Activated CD4-positive, alpha-beta T cell treated with anti-CD3 and anti-CD28 coated beads for 36 hours (primary cell): ENCODE data around the gene KIN. TPM values are rescaled to one million over a fixed set of nuclear protein-coding genes. Genes with fewer than 3 reads are reported as not detected.
"Not testable (repeated sequence)": the region's sequence is repeated elsewhere in the genome, so short reads cannot be mapped to it uniquely, and the experiment has no call there.

ENCODE experiments used
- ATAC-seq: fragments of 200-7000 bp; cut with Tn5 transposase; one replicate; pipeline ENCODE4 v1.10.0; 2021; ENCODE audit warnings: mild to moderate bottlenecking, moderate library complexity
- CTCF ChIA-PET: fragments of 350-600 bp; sonication (Branson Sonifier 250); formaldehyde crosslinking; loops from one replicate; lab custom pipeline; 2021; ENCODE audit warnings: antibody characterized with exemption; lab: Charles Lee
- POLR2A ChIA-PET: fragments of 350-600 bp; sonication (Branson Sonifier 250); formaldehyde crosslinking; loops from one replicate; lab custom pipeline; 2021; ENCODE audit warnings: antibody characterized with exemption, inconsistent platforms; lab: Charles Lee
- DNase-seq: peaks from one replicate; pipeline ENCODE4 v3.0.0-alpha.2; 2020
- H3K27ac Mint-ChIP-seq: one replicate; pipeline ENCODE4 v1.8.0; 2021; ENCODE audit warnings: mixed read lengths
- H3K27me3 Mint-ChIP-seq: one replicate; pipeline ENCODE4 v1.8.0; 2021; ENCODE audit warnings: mixed read lengths
- H3K36me3 Mint-ChIP-seq: one replicate; pipeline ENCODE4 v1.8.0; 2021; ENCODE audit warnings: low read depth, mixed read lengths
- H3K4me1 Mint-ChIP-seq: one replicate; pipeline ENCODE4 v1.8.0; 2021; ENCODE audit warnings: mixed read lengths
- H3K4me3 Mint-ChIP-seq: one replicate; pipeline ENCODE4 v1.8.0; 2021; ENCODE audit warnings: mild to moderate bottlenecking, moderate library complexity, mixed read lengths
- H3K9me3 Mint-ChIP-seq: one replicate; pipeline ENCODE4 v1.8.0; 2021; ENCODE audit warnings: low read depth, mixed read lengths
- intact Hi-C, 2 experiments: fragments of 100-400 bp; cut with DNase I in 1 of 2; cut with micrococcal nuclease in 1 of 2; formaldehyde crosslinking; loops; one replicate each; pipeline versions ENCODE4 v1.14.2 to v1.15.1; 2022 to 2024; cut with DNase I, micrococcal nuclease
- total RNA-seq, 2 experiments: library from RNA; stranded (reverse); gene quantifications; one replicate each; pipeline ENCODE4 v1.2.3, GENCODE V29; 2021

Gene KIN
- total RNA-seq, 2 experiments from 2014 or later = 15.0 to 15.1 TPM

DNA sequence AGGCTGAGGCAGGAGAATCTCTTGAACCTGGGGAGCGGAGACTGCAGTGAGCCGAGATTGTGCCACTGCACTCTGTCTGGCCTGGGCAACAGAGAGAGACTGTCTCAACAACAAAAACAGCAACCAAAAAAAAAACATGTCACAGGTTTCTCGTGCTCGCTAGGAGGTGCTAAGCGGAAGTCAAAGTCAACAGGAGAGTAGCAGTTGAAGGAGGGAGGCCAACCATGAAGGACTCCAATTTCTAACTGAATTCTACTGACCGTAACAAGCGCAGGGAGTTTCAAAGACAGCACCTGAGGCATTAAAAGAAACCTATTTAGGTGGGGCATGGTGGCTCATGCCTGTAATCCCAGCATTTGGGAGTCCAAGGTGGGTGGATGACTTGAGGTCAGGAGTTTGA is 19.4 kb downstream of the KIN start:
- Mint-ChIP-seq H3K27ac (no peak overlapping the region), H3K27me3 (no peaks in the 10 kb centered on the region), H3K36me3 (peaks cover 32% of the 10 kb centered on the region), H3K4me3 (no peak overlapping the region), H3K9me3 (no peaks in the 10 kb centered on the region), H3K4me1 (no peaks in the 10 kb centered on the region)
- ChIA-PET POLR2A (no interaction called here), CTCF (no interaction called here)
- ATAC-seq = no peak
- intact Hi-C loops = no loop called here
- DNase-seq = no peak

DNA sequence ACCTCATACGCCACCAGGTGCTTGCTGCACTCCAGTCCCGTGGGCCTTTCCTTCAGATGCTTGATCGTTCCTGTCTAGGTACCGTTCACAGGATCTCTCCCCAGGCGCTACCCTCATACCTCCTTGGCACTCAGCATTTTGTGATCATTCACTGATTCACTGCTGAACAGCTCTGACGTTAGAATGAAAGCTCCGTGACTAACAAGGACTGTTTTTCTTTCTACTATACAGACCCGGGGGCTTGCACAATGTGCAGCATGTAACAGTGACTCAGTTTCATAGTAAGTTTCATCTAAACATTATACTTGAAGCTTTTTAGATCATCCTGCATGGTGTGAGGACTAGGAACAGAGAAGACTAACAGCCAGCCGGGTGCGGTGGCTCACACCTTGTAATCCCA is 20.6 kb downstream of the KIN start:
- intact Hi-C loops = no loop called here
- H3K4me3 Mint-ChIP-seq = no peak overlapping the region
- no peaks in the 10 kb centered on the region for H3K9me3 Mint-ChIP-seq
- ChIA-PET CTCF (no interaction called here), POLR2A (no interaction called here)
- H3K27ac Mint-ChIP-seq = no peak overlapping the region
- DNase-seq (no peak), ATAC-seq (peak; percentile 30)
- no peaks in the 10 kb centered on the region for H3K27me3 Mint-ChIP-seq
- no peaks in the 10 kb centered on the region for H3K4me1 Mint-ChIP-seq
- H3K36me3 Mint-ChIP-seq = peaks cover 31% of the 10 kb centered on the region

DNA sequence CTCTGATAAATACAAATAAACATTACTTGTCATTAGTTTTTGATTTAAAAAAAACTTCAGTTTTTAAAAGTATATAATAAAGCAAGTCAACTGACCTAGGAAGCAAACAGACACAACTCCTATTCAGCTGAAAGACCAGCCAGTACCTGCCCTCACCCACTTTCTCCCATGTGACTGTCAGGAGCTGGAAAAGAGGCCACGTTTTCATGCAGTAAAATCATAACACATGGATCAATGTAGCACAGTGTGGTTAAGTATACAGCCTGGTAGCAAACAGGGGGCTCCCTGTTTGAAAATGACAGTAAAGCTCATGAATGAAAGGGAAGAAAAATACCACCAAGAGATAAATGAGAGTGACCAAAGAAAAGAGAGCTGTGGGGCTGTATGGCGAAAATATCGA is 21.6 kb downstream of the KIN start:
- DNase-seq = no peak
- peaks cover 31% of the 10 kb centered on the region for H3K36me3 Mint-ChIP-seq
- ATAC-seq = no peak
- H3K27ac Mint-ChIP-seq = no peak overlapping the region
- H3K27me3 Mint-ChIP-seq = no peaks in the 10 kb centered on the region
- ChIA-PET POLR2A (no interaction called here), CTCF (no interaction called here)
- H3K4me3 Mint-ChIP-seq = no peak overlapping the region
- intact Hi-C loops = no loop called here
- H3K4me1 Mint-ChIP-seq = no peaks in the 10 kb centered on the region
- no peaks in the 10 kb centered on the region for H3K9me3 Mint-ChIP-seq

DNA sequence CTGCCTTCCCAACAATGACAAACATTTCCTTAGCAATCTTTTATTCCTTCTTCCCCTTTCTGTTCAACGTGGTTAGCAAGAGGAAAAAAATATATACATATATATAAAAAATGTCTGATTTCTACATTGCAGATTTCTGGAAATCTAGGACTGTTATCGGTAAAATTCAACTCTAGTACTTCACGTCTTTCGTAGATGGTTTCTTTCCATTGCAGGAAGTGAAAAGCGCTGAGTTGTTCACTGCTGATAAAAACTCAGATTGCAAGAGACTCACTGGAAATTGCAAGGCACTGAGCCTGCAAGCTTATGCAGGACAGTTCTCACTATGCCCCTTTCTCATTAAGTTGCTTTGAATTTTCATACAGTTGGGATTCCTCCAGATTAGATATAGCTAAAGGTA is 23.9 kb downstream of the KIN start:
- H3K4me3 Mint-ChIP-seq = no peak overlapping the region
- ATAC-seq (no peak), DNase-seq (no peak)
- POLR2A ChIA-PET = no interaction called here
- intact Hi-C loops = no loop called here
- no peaks in the 10 kb centered on the region for H3K9me3 Mint-ChIP-seq
- no peak overlapping the region for H3K27ac Mint-ChIP-seq
- H3K4me1 Mint-ChIP-seq = no peaks in the 10 kb centered on the region
- H3K36me3 Mint-ChIP-seq = peaks cover 39% of the 10 kb centered on the region
- no peaks in the 10 kb centered on the region for H3K27me3 Mint-ChIP-seq
- CTCF ChIA-PET = no interaction called here

DNA sequence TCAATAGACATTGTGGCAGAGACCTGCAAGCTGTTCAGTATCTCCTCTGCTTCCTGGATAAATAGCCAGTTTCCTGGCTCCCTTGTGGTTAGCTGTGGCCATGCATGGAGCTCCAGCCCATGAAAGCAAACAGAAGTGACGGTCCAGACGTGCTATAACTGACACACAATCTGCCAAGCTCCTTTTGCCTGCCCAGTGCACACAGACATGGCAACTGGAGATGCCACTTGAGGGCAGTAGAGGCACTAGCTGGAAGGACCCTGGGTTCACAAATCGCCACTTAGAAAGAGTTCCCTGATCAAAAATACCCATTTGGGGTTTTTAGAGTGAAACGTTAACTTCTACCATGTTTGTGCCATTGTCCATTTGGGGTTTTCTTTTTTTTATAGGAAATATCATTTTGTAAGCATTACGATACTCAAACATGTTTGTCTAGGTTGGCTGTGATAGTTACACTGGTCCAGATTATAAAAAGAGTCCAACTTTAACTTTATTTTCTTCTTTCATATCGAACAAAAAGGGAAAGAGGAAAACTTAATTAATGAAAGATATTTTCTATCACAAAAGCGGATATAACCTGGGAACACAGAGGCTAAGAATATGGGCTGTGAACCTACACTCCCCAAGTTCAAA is 31.3 kb downstream of the KIN start:
- H3K27me3 Mint-ChIP-seq = no peaks in the 10 kb centered on the region
- no peaks in the 10 kb centered on the region for H3K9me3 Mint-ChIP-seq
- DNase-seq (peak; percentile 49), ATAC-seq (peak; percentile 53)
- H3K27ac Mint-ChIP-seq = no peak overlapping the region
- H3K4me3 Mint-ChIP-seq = no peak overlapping the region
- no peaks in the 10 kb centered on the region for H3K4me1 Mint-ChIP-seq
- peaks cover 46% of the 10 kb centered on the region for H3K36me3 Mint-ChIP-seq
- intact Hi-C loops = loop anchor here (1.0 to 10.0 kb wide), 3 partner anchors 232 to 1549 kb away; no protein-coding TSS in a partner anchor
- CTCF ChIA-PET = interaction anchor here (0.6 to 1.0 kb wide), 3 partner anchors 20 to 1824 kb away, joined by 3 to 4 read pairs (median 4); partner anchors contain the start of genes ATP5F1C and KIN
- POLR2A ChIA-PET = interaction anchor here (0.6 kb wide), 1 partner anchor 309 kb away, joined by 6 read pairs; no protein-coding TSS in a partner anchor

DNA sequence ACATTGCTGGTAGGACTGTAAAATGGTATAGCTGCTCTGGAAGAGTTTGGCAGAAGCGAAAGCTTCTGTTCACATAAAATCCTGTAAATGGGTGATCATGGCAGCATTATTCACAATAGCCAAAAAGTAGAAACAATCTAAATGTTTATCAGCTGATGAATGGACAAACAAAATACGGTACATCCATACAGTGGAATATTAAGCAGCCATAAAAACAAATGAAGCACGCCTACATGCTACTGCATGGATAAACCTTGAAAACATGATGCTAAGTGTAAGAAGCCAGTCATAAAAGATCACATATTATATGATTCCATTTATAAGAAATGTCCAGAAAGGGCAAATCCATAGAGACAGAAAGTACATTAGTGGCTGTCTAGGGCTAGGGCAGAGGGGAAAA is 32.7 kb downstream of the KIN start:
- ATAC-seq (no peak), DNase-seq (no peak)
- H3K9me3 Mint-ChIP-seq = no peaks in the 10 kb centered on the region
- no peaks in the 10 kb centered on the region for H3K4me1 Mint-ChIP-seq
- H3K27ac Mint-ChIP-seq = no peak overlapping the region
- H3K4me3 Mint-ChIP-seq = no peak overlapping the region
- intact Hi-C loops = loop anchor here (10.0 kb wide), 2 partner anchors 230 to 1450 kb away; no protein-coding TSS in a partner anchor
- ChIA-PET CTCF (interaction anchor here (1.4 kb wide), 1 partner anchor 16 kb away, joined by 3 read pairs; no protein-coding TSS in a partner anchor), POLR2A (no interaction called here)
- H3K27me3 Mint-ChIP-seq = no peaks in the 10 kb centered on the region
- H3K36me3 Mint-ChIP-seq = peaks cover 38% of the 10 kb centered on the region

DNA sequence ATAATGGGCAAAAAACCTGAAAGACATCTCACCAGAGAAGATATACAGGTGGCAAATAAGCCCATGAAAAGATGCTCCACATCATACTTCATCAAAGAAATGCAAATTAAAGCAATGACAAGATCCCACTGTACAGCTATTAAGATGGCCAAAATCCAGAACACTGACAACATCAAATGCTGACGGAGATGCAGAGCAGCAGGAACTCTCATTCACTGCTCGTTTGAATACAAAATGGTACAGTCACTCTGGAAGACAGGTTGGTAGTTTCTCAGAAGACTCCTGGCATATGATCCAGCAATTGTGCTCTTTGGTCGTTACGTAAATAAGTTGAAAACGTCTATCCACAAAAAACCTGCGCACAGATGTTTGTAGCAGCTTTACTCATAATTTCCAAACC is 35.5 kb downstream of the KIN start:
- H3K27me3 Mint-ChIP-seq = no peaks in the 10 kb centered on the region
- H3K36me3 Mint-ChIP-seq = peaks cover 27% of the 10 kb centered on the region
- ChIA-PET CTCF (no interaction called here), POLR2A (no interaction called here)
- ATAC-seq (no peak), DNase-seq (no peak)
- peak overlapping the region; percentile 60 for H3K27ac Mint-ChIP-seq
- no peak overlapping the region for H3K4me3 Mint-ChIP-seq
- H3K9me3 Mint-ChIP-seq = no peaks in the 10 kb centered on the region
- H3K4me1 Mint-ChIP-seq = no peaks in the 10 kb centered on the region
- intact Hi-C loops = loop anchor here (10.0 kb wide), 2 partner anchors 227 to 1453 kb away; no protein-coding TSS in a partner anchor

DNA sequence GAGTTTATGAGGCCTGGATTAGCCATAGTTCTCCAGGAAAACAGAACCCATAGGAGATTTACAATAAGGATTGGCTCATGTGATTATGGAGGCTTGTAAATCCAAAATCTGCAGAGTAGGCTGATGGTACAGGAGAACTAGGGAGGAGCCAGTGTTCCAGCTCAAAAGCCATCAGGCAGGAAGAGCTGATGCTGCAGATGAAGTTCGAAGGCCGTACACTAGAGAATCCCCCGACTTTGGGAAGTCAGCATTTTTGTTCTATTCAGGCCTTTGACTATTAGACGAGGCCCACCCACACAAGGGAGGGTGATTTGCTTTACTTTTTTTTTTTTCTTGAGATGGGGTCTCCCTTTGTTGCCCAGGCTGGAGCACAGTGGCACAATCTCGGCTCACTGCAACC is 37.6 kb downstream of the KIN start:
- Mint-ChIP-seq H3K27ac (no peak overlapping the region), H3K4me3 (no peak overlapping the region), H3K36me3 (peaks cover 24% of the 10 kb centered on the region), H3K4me1 (no peaks in the 10 kb centered on the region), H3K9me3 (no peaks in the 10 kb centered on the region), H3K27me3 (no peaks in the 10 kb centered on the region)
- DNase-seq = no peak
- no peak for ATAC-seq
- intact Hi-C loops = loop anchor here (10.0 kb wide), 2 partner anchors 225 to 1455 kb away; no protein-coding TSS in a partner anchor
- ChIA-PET POLR2A (interaction anchor here (0.7 kb wide), 1 partner anchor 459 kb away, joined by 4 read pairs; no protein-coding TSS in a partner anchor), CTCF (no interaction called here)

DNA sequence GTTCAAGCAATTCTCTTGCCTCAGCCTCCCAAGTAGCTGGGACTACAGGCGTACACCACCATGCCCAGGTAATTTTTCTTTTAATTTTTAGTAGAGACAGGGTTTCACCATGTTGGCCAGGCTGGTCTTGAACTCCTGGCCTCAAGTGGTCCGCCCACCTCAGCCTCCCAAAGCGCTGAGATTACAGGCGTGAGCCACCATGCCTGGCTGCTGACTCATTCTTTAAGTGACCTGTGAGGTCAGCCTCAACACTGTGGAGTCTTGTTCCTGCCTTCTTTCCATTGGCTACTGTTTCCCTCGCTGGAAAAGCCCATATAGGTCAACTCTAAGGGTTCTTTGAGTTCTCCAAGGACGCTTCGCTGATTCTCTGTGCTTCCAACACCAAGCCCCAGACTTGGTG is 39.2 kb downstream of the KIN start:
- H3K4me3 Mint-ChIP-seq, H3K27ac Mint-ChIP-seq, POLR2A ChIA-PET, H3K4me1 Mint-ChIP-seq, CTCF ChIA-PET, H3K9me3 Mint-ChIP-seq, H3K27me3 Mint-ChIP-seq, DNase-seq, ATAC-seq, intact Hi-C loops: not testable (repeated sequence)
- H3K36me3 Mint-ChIP-seq = peaks cover 14% of the 10 kb centered on the region

DNA sequence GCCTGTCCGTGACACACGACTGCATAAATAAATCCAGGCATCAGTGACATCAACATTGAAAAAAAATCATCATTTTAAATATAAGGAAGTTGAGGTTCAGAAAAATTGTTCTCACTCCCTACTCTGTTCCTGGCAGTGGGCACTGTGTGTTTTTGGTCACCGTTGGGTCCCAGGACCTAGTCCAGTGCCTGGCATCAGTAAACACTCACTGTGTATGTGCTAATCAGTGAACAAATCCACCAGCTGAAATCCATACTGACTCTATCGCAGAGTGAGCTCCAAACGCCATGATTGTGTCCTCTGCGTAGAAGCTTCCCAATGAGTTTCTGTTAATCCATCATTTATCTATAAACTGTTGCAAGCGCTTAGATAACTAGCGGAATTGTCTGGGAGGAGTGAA is 43.5 kb downstream of the KIN start:
- ChIA-PET CTCF (no interaction called here), POLR2A (no interaction called here)
- DNase-seq = no peak
- no peak overlapping the region for H3K4me3 Mint-ChIP-seq
- H3K9me3 Mint-ChIP-seq = no peaks in the 10 kb centered on the region
- intact Hi-C loops = no loop called here
- no peaks in the 10 kb centered on the region for H3K36me3 Mint-ChIP-seq
- no peak for ATAC-seq
- H3K27me3 Mint-ChIP-seq = peaks cover 2% of the 10 kb centered on the region
- no peak overlapping the region for H3K27ac Mint-ChIP-seq
- no peaks in the 10 kb centered on the region for H3K4me1 Mint-ChIP-seq

DNA sequence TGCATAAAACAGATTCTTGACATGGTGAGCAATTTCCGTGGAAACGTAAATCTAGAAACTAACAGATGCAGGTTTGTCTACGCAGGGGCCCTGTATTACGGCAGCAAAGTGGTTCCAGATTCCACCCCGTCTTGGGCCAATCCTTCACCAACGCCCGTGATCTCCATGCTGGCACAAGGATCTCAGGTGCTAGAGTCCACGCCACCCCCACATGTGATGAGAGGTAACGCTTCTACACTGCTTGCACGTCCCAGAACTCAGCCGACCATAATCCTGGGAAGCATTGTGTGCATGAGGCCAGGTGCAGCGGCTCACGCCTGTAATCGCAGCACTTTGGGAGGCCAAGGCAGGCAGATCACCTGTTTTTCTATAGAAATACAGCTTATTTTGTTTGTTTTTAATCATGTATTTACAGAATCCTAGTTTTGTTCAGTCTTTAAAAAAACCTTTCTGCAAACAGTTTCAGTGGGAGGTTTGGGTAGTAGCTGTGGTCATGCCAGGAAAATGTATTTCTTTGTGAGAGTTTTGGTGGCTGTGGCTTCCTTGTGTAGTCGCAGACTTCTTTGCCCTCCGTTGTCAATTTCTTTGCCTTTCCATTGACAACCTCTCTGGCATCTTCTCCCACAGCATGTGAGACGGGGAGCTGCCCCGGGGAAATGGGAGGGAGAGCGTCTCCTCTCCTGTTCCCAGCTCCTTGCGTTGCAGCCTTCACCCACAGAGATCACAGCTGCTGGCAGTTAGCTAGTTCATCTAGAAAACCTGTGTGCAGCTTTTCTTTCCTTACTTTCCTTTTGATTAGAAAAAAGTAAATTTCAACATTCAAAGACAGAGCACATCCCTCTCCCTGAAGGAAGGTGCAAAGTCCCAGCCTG is 49.0 kb downstream of the KIN start:
- Mint-ChIP-seq H3K27ac (no peak overlapping the region), H3K27me3 (peaks cover 2% of the 10 kb centered on the region), H3K4me1 (no peaks in the 10 kb centered on the region), H3K36me3 (no peaks in the 10 kb centered on the region), H3K4me3 (no peak overlapping the region), H3K9me3 (no peaks in the 10 kb centered on the region)
- DNase-seq (no peak), ATAC-seq (no peak)
- ChIA-PET POLR2A (no interaction called here), CTCF (interaction anchor here (0.8 to 0.9 kb wide), 2 partner anchors 16 to 1216 kb away, joined by 3 read pairs; no protein-coding TSS in a partner anchor)
- intact Hi-C loops = no loop called here
